HG03354 (cell line): ENCODE results near the gene CFP.

Source experiments
- ATAC-seq: cut with Tn5 transposase; IDR thresholded peaks from one replicate; pipeline ENCODE4 v1.9.1; 2021; ENCODE audit warnings: mild to moderate bottlenecking; ENCODE audit not compliant: unreplicated experiment, poor library complexity, severe bottlenecking

CFP gene

DNA sequence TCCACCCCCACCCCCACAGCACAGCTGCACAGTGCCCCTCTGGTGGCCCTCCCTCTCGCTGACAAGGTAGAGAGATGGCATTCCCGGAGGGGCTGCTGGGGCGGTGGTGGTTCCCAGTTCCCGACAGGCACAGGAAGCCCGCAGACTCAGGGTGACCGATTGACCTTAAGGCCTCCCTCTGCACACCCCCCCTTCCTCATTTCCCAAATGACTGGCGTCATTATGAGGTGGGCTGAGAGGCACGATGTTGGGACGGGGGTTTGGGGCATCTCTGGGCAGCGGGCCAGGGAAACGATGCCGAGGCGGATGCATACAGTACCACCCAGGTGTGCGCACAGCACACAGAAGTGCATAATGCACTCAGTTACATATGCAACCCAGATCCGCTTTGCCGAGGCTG lies 51.0 kb downstream of the CFP start:
- no peak for ATAC-seq

- no peak for ATAC-seq
These were observed 51.8 kb downstream of the CFP start for GRCh38 chrX:47577901-47578300.

- no peak for ATAC-seq
These were observed 52.3 kb downstream of the CFP start for GRCh38 chrX:47577424-47577823.

GRCh38 chrX:47576021-47576898 lies 53.5 kb downstream of the CFP start:
- no peak for ATAC-seq

GRCh38 chrX:47574547-47575301 lies 55.0 kb downstream of the CFP start:
- ATAC-seq, result no peak

DNA sequence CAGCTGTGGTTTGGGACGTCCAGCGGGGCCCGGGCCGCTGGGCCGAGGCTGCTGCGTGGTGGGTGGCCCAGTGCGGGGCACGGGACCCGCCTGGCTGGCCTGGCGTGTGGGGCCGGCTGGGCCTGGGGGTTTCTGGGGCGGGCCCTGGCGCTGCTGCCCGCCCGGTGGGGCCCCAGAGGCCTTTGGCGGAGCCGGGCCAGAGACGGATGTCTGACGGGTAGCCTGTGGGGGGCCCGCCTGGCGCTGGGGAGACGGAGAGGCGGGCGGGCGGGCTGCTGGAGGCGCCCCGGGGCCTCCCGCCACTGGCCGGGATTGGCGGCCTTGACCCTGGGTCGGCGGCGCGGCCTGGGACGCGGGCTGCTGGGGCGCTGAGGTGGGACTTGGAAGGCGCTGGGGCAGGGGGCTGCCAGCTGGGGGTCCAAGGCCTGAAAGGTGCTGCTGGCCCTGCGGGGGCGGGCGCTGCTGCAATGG lies 55.6 kb downstream of the CFP start:
- no peak for ATAC-seq

DNA sequence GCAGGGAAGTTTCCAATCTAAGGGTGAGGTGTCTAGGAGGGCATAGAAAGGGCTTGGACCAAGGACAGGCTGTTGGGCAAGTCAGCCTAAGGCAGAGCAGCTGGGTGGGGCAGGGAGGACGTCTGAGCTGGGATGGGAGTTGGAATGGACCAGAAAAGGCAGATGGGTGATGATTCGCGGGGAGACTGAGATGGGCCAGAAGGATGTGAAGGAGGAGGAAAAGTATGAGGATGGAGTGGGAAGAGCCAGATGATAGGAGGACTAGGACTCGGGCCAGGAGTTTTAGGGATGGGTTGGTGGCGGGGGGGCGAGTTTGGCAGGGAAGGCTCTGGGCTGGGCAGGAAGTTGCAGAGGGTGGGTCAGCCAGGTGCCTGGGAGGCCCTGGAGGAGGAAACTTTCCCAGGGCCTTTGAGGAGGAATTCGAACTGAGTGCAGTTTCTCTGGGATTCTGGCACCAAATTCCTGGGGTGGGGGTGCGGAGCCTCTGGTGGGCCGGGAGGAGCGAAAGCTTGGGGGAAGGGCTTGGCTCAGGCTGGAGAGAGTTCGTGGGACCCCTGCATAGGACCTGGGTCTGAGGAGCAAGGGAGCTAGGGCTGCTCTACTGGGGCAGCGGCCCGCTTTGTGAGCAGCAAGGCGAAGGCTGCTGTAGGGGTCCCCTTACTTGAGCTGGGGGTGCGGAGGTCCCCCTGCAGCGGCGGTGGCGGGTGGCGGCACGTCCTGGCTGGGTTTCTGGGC lies 56.2 kb downstream of the CFP start:
- no peak for ATAC-seq
